ENCODE results near the gene PPT2.

PPT2 gene

GRCh38 chr6:32151863-32152768 is 1.8 kb upstream of the PPT2 start, which contains the start of gene PRRT1:
PRRT1 (minus strand) TSS chr6:32151939; CDS start chr6:32151827, 112 bp downstream.
- peaks cover 16% of the 10 kb centered on the region for H3K36me3 ChIP-seq
- DNase-seq, result no peak
- no peak for TF ChIP-seq CTCF (IDR thresholded peaks at IDR 0.05; ENCODE audit: low read depth, low read length)
- peak within 1 kb of the TSS; percentile 96 for H3K4me3 ChIP-seq (ENCODE audit: low read depth, low read length)
- H3K4me1 ChIP-seq, result peaks cover 7% of the 10 kb centered on the region
- no peaks in the 10 kb centered on the region for H3K9me3 ChIP-seq
- no peaks in the 10 kb centered on the region for H3K27me3 ChIP-seq

GRCh38 chr6:32152769-32153563 is 975 bp upstream of the PPT2 start:
- peak; percentile 69 for DNase-seq

GRCh38 chr6:32154514-32155161 is 697 bp downstream of the PPT2 start:
- Histone ChIP-seq H3K36me3 (peaks cover 33% of the 10 kb centered on the region), H3K9me3 (no peaks in the 10 kb centered on the region), H3K27me3 (no peaks in the 10 kb centered on the region), H3K4me3 (ENCODE audit: low read depth, low read length) (peak overlapping the region; percentile 96), H3K4me1 (peaks cover 7% of the 10 kb centered on the region)
- TF ChIP-seq CTCF (IDR thresholded peaks at IDR 0.05; ENCODE audit: low read depth, low read length), result peak; percentile 68
- peak; percentile 82 for DNase-seq

More at GRCh38 chr6:32152769-32153563, 975 bp upstream of the PPT2 start:
- Histone ChIP-seq H3K4me1 (peaks cover 7% of the 10 kb centered on the region), H3K4me3 (ENCODE audit: low read depth, low read length) (peak overlapping the region; percentile 96), H3K36me3 (peaks cover 23% of the 10 kb centered on the region), H3K9me3 (no peaks in the 10 kb centered on the region), H3K27me3 (no peaks in the 10 kb centered on the region)
- TF ChIP-seq CTCF (IDR thresholded peaks at IDR 0.05; ENCODE audit: low read depth, low read length), result no peak

GRCh38 chr6:32156891-32157290 is 3.0 kb downstream of the PPT2 start:
- Histone ChIP-seq H3K9me3 (no peaks in the 10 kb centered on the region), H3K27me3 (no peaks in the 10 kb centered on the region), H3K4me1 (peaks cover 7% of the 10 kb centered on the region), H3K36me3 (peaks cover 33% of the 10 kb centered on the region), H3K4me3 (ENCODE audit: low read depth, low read length) (no peak overlapping the region)
- no peak for DNase-seq
- no peak for TF ChIP-seq CTCF (IDR thresholded peaks at IDR 0.05; ENCODE audit: low read depth, low read length)

- Histone ChIP-seq H3K27me3 (no peaks in the 10 kb centered on the region), H3K4me1 (0 out of 2 replicates have a peak, but pooled peaks cover 3% of the 10 kb centered on the region), H3K9me3 (no peaks in the 10 kb centered on the region), H3K36me3 (peaks cover 33% of the 10 kb centered on the region), H3K4me3 (ENCODE audit: low read depth, low read length) (no peak overlapping the region)
- DNase-seq, result no peak
- no peak for TF ChIP-seq CTCF (IDR thresholded peaks at IDR 0.05; ENCODE audit: low read depth, low read length)
These were observed 4.1 kb downstream of the PPT2 start for GRCh38 chr6:32158052-32158451.

All from BE2C (cell line).